ENCODE results near the gene EPHB1.

- TF ChIP-seq MXI1 (conservative IDR thresholded peaks at IDR 0.05; ENCODE audit: poor library complexity, severe bottlenecking): no peak
- TF ChIP-seq EZH2 (IDR thresholded peaks at IDR 0.05; ENCODE audit: borderline replicate concordance, insufficient read depth, low read length, poor library complexity, severe bottlenecking): no peak
- TF ChIP-seq CTCF (IDR thresholded peaks at IDR 0.05; ENCODE audit: poor library complexity, severe bottlenecking): no peak
- no peak for TF ChIP-seq EP300 (conservative IDR thresholded peaks at IDR 0.05; ENCODE audit: poor library complexity, severe bottlenecking)
- no peak for TF ChIP-seq REST (IDR thresholded peaks at IDR 0.05; ENCODE audit: borderline replicate concordance)
- no peak for TF ChIP-seq POLR2AphosphoS5 (IDR thresholded peaks at IDR 0.05)
- TF ChIP-seq TAF1 (IDR thresholded peaks at IDR 0.05; ENCODE audit: low read depth): no peak
- no peak for TF ChIP-seq SMC3 (conservative IDR thresholded peaks at IDR 0.05; ENCODE audit: poor library complexity)
Observed at GRCh38 chr3:134802428-134803050, 7.5 kb downstream of the EPHB1 start.
